OCI-LY7 (cell line): ENCODE measurements around the gene PRX. TPM values are rescaled to one million over a fixed set of nuclear protein-coding genes. Genes with fewer than 3 reads are reported as not detected.

Experiments
- BruUV-seq: library from RNA; stranded (reverse); fragments of 400-500 nt; replicated peaks from 2 replicates; lab custom pipeline; 2021; lab: Mats Ljungman, UMichigan
- CTCF ChIA-PET: fragments of 300-600 bp; sonication (Branson Sonifier 250); formaldehyde crosslinking; loops from one replicate; lab custom pipeline; 2022; ENCODE audit warnings: antibody characterized with exemption; ENCODE audit not compliant: unreplicated experiment; lab: Charles Lee
- POLR2A ChIA-PET: fragments of 300-600 bp; sonication (Branson Sonifier 250); formaldehyde crosslinking; loops from one replicate; lab custom pipeline; 2022; ENCODE audit warnings: antibody characterized with exemption; lab: Charles Lee
- DNase-seq: peaks from one replicate; pipeline ENCODE4 v3.0.0-alpha.2; 2015; ENCODE audit warnings: low spot score
- H2AFZ ChIP-seq: fragments of 200-600 bp; sonication (generic), shearing (Covaris generic); 2 replicates; pipeline ENCODE4 v1.6.1; 2014; ENCODE audit warnings: mild to moderate bottlenecking, antibody characterized with exemption, low read length, moderate library complexity
- H3K27ac ChIP-seq: fragments of 200-600 bp; sonication (generic); 2 replicates; pipeline ENCODE4 v1.5.1; 2014; ENCODE audit warnings: mixed run types, low read depth, mild to moderate bottlenecking, moderate library complexity, low read length, inconsistent platforms; ENCODE audit not compliant: poor library complexity, severe bottlenecking
- H3K36me3 ChIP-seq: fragments of 200-600 bp; sonication (generic); 2 replicates; pipeline ENCODE4 v1.6.1; 2014; ENCODE audit warnings: mild to moderate bottlenecking, antibody characterized with exemption, low read length, moderate library complexity, mixed read lengths; ENCODE audit not compliant: insufficient read depth
- H3K4me1 ChIP-seq: fragments of 200-600 bp; sonication (generic); 2 replicates; pipeline ENCODE4 v1.5.1; 2014; ENCODE audit warnings: mild to moderate bottlenecking, low read length; ENCODE audit not compliant: insufficient read depth, poor library complexity, severe bottlenecking
- H3K4me2 ChIP-seq: fragments of 200-600 bp; sonication (generic); 2 replicates; pipeline ENCODE4 v1.6.1; 2014; ENCODE audit warnings: mild to moderate bottlenecking, low read length
- H3K4me3 ChIP-seq: fragments of 200-600 bp; sonication (generic); 2 replicates; pipeline ENCODE4 v1.5.1; 2014; ENCODE audit warnings: mild to moderate bottlenecking, low read depth, low read length; ENCODE audit not compliant: poor library complexity, severe bottlenecking
- H3K79me2 ChIP-seq: fragments of 200-600 bp; sonication (generic); 2 replicates; pipeline ENCODE4 v1.6.1; 2016; ENCODE audit warnings: low read depth, mild to moderate bottlenecking, low read length, moderate library complexity, mixed read lengths; ENCODE audit not compliant: insufficient read depth
- H3K9me2 ChIP-seq: fragments of 200-600 bp; sonication (generic); 2 replicates; pipeline ENCODE4 v1.6.1; 2016; ENCODE audit warnings: mild to moderate bottlenecking, low read length, mixed read lengths; ENCODE audit not compliant: insufficient read depth
- H3K9me3 ChIP-seq: fragments of 200-600 bp; sonication (generic); 2 replicates; pipeline ENCODE4 v1.6.1; 2014; ENCODE audit warnings: mild to moderate bottlenecking, mixed run types, low read length, mixed read lengths
- H4K20me1 ChIP-seq: fragments of 200-600 bp; sonication (generic); 2 replicates; pipeline ENCODE4 v1.6.1; 2014; ENCODE audit warnings: mild to moderate bottlenecking, antibody characterized with exemption, low read length, moderate library complexity, mixed read lengths; ENCODE audit not compliant: insufficient read depth
- EZH2phosphoT487 ChIP-seq: fragments of 200-600 bp; sonication (generic); IDR thresholded peaks from 2 replicates; pipeline ENCODE4 v1.6.1; 2018; ENCODE audit warnings: low read depth, borderline replicate concordance, mild to moderate bottlenecking, mixed run types, antibody characterized with exemption, low read length, moderate library complexity, mixed read lengths
- intact Hi-C: fragments of 100-400 bp; cut with micrococcal nuclease; formaldehyde crosslinking; loops from one replicate; pipeline ENCODE4 v1.10.0; 2022; ENCODE audit not compliant: unreplicated experiment
- total RNA-seq, 2 experiments: library from RNA; depleted of rRNA in 1 of 2; stranded (reverse); fragments of >200 nt in 1 of 2; shearing (Covaris generic) in 1 of 2; gene quantifications; 2 replicates each; pipeline ENCODE4 v1.2.3, GENCODE V29; 2014 to 2022
- TF ChIP-seq, protein P1 (sequence below): fragments of 200-600 bp; sonication (generic); conservative IDR thresholded peaks from 2 replicates; pipeline ENCODE4 v1.5.1; 2014; ENCODE audit warnings: mild to moderate bottlenecking, antibody characterized with exemption, low read length, moderate library complexity, mixed read lengths

PRX gene
- total RNA-seq, 2 experiments from 2014 or later: 2.2 to 4.9 TPM

GRCh38 chr19:40395956-40396355 lies 17.2 kb downstream of the PRX start:
- intact Hi-C loops: no loop called here
- POLR2A ChIA-PET: no interaction called here

DNA sequence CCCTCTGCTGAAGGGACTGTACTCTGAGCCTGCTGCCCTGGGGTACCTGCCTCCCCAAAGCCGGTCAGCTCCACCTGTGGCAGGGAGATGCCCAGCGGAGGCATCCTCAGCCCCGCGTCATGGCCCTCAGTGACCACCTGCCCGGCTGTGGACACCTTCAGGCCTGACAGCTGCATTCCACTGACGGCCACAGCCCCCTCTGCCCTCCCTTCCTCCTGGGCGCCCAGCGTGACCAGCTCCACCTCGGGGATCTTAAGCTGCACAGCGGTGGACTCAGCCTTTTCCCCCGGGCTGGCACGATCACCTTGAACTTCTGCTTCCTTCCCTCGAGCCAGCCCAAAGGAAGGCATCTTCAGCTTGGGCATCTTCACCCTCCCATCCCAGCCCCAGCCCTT lies 18.4 kb downstream of the PRX start:
- intact Hi-C loops: no loop called here
- TF ChIP-seq EZH2phosphoT487: no peak
- TF ChIP-seq, protein P1, sequence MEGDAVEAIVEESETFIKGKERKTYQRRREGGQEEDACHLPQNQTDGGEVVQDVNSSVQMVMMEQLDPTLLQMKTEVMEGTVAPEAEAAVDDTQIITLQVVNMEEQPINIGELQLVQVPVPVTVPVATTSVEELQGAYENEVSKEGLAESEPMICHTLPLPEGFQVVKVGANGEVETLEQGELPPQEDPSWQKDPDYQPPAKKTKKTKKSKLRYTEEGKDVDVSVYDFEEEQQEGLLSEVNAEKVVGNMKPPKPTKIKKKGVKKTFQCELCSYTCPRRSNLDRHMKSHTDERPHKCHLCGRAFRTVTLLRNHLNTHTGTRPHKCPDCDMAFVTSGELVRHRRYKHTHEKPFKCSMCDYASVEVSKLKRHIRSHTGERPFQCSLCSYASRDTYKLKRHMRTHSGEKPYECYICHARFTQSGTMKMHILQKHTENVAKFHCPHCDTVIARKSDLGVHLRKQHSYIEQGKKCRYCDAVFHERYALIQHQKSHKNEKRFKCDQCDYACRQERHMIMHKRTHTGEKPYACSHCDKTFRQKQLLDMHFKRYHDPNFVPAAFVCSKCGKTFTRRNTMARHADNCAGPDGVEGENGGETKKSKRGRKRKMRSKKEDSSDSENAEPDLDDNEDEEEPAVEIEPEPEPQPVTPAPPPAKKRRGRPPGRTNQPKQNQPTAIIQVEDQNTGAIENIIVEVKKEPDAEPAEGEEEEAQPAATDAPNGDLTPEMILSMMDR: no peak
- H3K79me2 ChIP-seq: no peaks in the 10 kb centered on the region
- no peaks in the 10 kb centered on the region for H4K20me1 ChIP-seq
- BruUV-seq: no TSS peak
- H3K4me3 ChIP-seq: no peak overlapping the region
- no peak for DNase-seq
- H3K4me1 ChIP-seq: peaks cover 5% of the 10 kb centered on the region
- H3K9me2 ChIP-seq: no peaks in the 10 kb centered on the region
- POLR2A ChIA-PET: no interaction called here
- H3K9me3 ChIP-seq: no peaks in the 10 kb centered on the region
- H3K36me3 ChIP-seq: no peaks in the 10 kb centered on the region
- H3K4me2 ChIP-seq: no peak overlapping the region
- no peak overlapping the region for H3K27ac ChIP-seq
- H2AFZ ChIP-seq: no peak overlapping the region
- CTCF ChIA-PET: no interaction called here

More at GRCh38 chr19:40395956-40396355, 17.2 kb downstream of the PRX start:
- no peaks in the 10 kb centered on the region for H3K36me3 ChIP-seq
- H3K27ac ChIP-seq: no peak overlapping the region
- H4K20me1 ChIP-seq: no peaks in the 10 kb centered on the region
- CTCF ChIA-PET: no interaction called here
- TF ChIP-seq EZH2phosphoT487: no peak
- TF ChIP-seq, protein P1: no peak
- no peak for DNase-seq
- no peaks in the 10 kb centered on the region for H3K9me3 ChIP-seq
- no peak overlapping the region for H3K4me3 ChIP-seq
- no peak overlapping the region for H3K4me2 ChIP-seq
- BruUV-seq: no TSS peak
- H2AFZ ChIP-seq: no peak overlapping the region
- peaks cover 5% of the 10 kb centered on the region for H3K4me1 ChIP-seq
- H3K79me2 ChIP-seq: no peaks in the 10 kb centered on the region
- H3K9me2 ChIP-seq: no peaks in the 10 kb centered on the region

- H3K27ac ChIP-seq: no peak overlapping the region
- TF ChIP-seq, protein P1: no peak
- TF ChIP-seq EZH2phosphoT487: no peak
- CTCF ChIA-PET: no interaction called here
These were observed 19.0 kb downstream of the PRX start for GRCh38 chr19:40393894-40394815.

More at GRCh38 chr19:40393894-40394815, 19.0 kb downstream of the PRX start:
- no peaks in the 10 kb centered on the region for H3K9me2 ChIP-seq
- POLR2A ChIA-PET: no interaction called here
- BruUV-seq: no TSS peak
- no peaks in the 10 kb centered on the region for H3K36me3 ChIP-seq
- peaks cover 5% of the 10 kb centered on the region for H3K4me1 ChIP-seq
- no peak overlapping the region for H3K4me3 ChIP-seq
- intact Hi-C loops: loop anchor here (1.0 kb wide), 1 partner anchor 50 kb away; the partner anchor contains the start of gene SERTAD3
- H2AFZ ChIP-seq: no peak overlapping the region
- no peak for DNase-seq
- H3K79me2 ChIP-seq: no peaks in the 10 kb centered on the region
- no peaks in the 10 kb centered on the region for H3K9me3 ChIP-seq
- no peaks in the 10 kb centered on the region for H4K20me1 ChIP-seq
- H3K4me2 ChIP-seq: no peak overlapping the region
